ENCODE measurements around the gene DHRS4. TPM values are rescaled to one million over a fixed set of nuclear protein-coding genes. Genes with fewer than 3 reads are reported as not detected.

The DHRS4 gene
- total and polyA plus RNA-seq, 9 of the 15 experiments (the other 6 are each of a cell fraction or from before 2014, with no cell fraction given) = 0.51 to 35.9 (median 10.1) TPM

DNA sequence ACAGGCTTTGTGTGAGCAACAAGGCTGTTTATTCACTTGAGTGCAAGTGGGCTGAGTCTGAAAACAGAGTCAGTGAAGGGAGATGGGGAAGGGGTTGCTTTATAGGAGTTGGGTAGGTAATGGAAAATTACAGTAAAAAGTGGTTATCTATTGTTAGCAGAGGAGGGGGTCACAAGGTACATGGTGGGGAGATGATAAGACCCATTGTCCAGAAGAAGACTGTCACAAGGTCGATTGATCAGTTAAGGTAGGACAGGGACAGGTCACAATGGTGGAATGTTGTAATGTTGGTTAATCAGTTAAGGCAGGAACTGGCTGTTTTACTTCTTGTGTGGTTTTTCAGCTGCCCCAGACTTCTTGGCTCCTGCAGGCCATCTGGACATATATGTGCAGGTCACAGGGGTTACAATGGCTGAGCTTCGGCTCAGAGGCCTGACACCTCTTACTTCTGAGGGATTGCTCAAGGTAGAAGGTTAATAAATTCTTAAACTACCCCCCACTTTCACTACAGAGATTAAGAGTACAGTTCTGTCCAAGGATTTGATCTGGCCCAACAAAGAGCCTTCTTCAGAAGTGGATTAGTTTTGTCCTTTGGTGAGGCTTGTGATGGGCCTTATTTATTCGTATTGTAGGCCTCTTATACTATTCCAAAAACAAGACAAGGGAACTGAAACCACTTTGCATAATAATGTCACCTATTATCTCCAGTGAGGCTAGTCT, 13.8 kb upstream of the DHRS4 start (continued):
- peak; percentile 86; the same call in 1 of the 2 replicates for TF ChIP-seq ZNF133 (CRISPR knock-in tag; IDR thresholded peaks at IDR 0.05)
- no peak for TF ChIP-seq ELF1 (tag; IDR thresholded peaks at IDR 0.05)
- TF ChIP-seq, protein P1, sequence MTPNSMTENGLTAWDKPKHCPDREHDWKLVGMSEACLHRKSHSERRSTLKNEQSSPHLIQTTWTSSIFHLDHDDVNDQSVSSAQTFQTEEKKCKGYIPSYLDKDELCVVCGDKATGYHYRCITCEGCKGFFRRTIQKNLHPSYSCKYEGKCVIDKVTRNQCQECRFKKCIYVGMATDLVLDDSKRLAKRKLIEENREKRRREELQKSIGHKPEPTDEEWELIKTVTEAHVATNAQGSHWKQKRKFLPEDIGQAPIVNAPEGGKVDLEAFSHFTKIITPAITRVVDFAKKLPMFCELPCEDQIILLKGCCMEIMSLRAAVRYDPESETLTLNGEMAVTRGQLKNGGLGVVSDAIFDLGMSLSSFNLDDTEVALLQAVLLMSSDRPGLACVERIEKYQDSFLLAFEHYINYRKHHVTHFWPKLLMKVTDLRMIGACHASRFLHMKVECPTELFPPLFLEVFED (CRISPR knock-in tag; conservative IDR thresholded peaks at IDR 0.05) = no peak
- peak; percentile 80; the same call in 1 of the 2 replicates for TF ChIP-seq ZNF780A (CRISPR knock-in tag; IDR thresholded peaks at IDR 0.05)
- TF ChIP-seq SMAD2 (IDR thresholded peaks at IDR 0.05; ENCODE audit: low read depth, low read length) = no peak
- no peak for TF ChIP-seq U2AF1 (optimal IDR thresholded peaks at IDR 0.05; ENCODE audit: low read depth, low read length)
- 0 out of 2 replicates have a peak, but pooled peaks have one; percentile 28 for TF ChIP-seq ILK (tag; IDR thresholded peaks at IDR 0.05; ENCODE audit: borderline replicate concordance, low read depth)
- TF ChIP-seq RBM17 (IDR thresholded peaks at IDR 0.05; ENCODE audit: borderline replicate concordance, low read depth, low read length) = no peak
- TF ChIP-seq TEAD2 (tag; IDR thresholded peaks at IDR 0.05) = no peak
- no peak for TF ChIP-seq CCNT2 (IDR thresholded peaks at IDR 0.05; ENCODE audit: borderline replicate concordance, extremely low read depth, insufficient read length, low read depth, low read length)
- TF ChIP-seq DMBX1 (CRISPR knock-in tag; IDR thresholded peaks at IDR 0.05; ENCODE audit: borderline replicate concordance) = peak; percentile 95
- TF ChIP-seq ZNF778 (CRISPR knock-in tag; IDR thresholded peaks at IDR 0.05) = no peak
- peak; percentile 91 for TF ChIP-seq ZNF311 (CRISPR knock-in tag; IDR thresholded peaks at IDR 0.05)
- TF ChIP-seq RBM25 (IDR thresholded peaks at IDR 0.05; ENCODE audit: low read depth, low read length, severe bottlenecking) = no peak
- no peak for TF ChIP-seq SMARCC2 (IDR thresholded peaks at IDR 0.05; ENCODE audit: low read depth)
- TF ChIP-seq SAFB2 (IDR thresholded peaks at IDR 0.05; ENCODE audit: borderline replicate concordance, low read depth, low read length, severe bottlenecking) = no peak
- peak; percentile 62; the same call in 1 of the 2 replicates for TF ChIP-seq ZNF696 (CRISPR knock-in tag; conservative IDR thresholded peaks at IDR 0.05)
- no peak for TF ChIP-seq NELFE (IDR thresholded peaks at IDR 0.05; ENCODE audit: insufficient read depth, insufficient read length)
- no peak for TF ChIP-seq NFE2L1 (tag; IDR thresholded peaks at IDR 0.05; ENCODE audit: borderline replicate concordance, low read depth)
- TF ChIP-seq PPARD (CRISPR knock-in tag; IDR thresholded peaks at IDR 0.05) = peak; percentile 74; the same call in 1 of the 2 replicates
- TF ChIP-seq DIDO1 (tag; IDR thresholded peaks at IDR 0.05; ENCODE audit: low read depth) = no peak
- TF ChIP-seq ELF2 (CRISPR knock-in tag; IDR thresholded peaks at IDR 0.05) = no peak
- TF ChIP-seq SUPT5H (IDR thresholded peaks at IDR 0.05) = no peak
- no peak for TF ChIP-seq NUFIP1 (IDR thresholded peaks at IDR 0.05; ENCODE audit: partially characterized antibody)
- TF ChIP-seq, protein P2, sequence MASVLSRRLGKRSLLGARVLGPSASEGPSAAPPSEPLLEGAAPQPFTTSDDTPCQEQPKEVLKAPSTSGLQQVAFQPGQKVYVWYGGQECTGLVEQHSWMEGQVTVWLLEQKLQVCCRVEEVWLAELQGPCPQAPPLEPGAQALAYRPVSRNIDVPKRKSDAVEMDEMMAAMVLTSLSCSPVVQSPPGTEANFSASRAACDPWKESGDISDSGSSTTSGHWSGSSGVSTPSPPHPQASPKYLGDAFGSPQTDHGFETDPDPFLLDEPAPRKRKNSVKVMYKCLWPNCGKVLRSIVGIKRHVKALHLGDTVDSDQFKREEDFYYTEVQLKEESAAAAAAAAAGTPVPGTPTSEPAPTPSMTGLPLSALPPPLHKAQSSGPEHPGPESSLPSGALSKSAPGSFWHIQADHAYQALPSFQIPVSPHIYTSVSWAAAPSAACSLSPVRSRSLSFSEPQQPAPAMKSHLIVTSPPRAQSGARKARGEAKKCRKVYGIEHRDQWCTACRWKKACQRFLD (CRISPR knock-in tag; IDR thresholded peaks at IDR 0.05) = no peak
- no peak for TF ChIP-seq TSC22D4 (tag; IDR thresholded peaks at IDR 0.05)
